Adrenal gland (tissue), 12 donors: ENCODE measurements around the gene SDCCAG8. TPM values are rescaled to one million over a fixed set of nuclear protein-coding genes. Genes with fewer than 3 reads are reported as not detected.

Source experiments
- DNase-seq, 7 donors: peaks; one replicate each; pipeline ENCODE4 v3.0.0-alpha.2; 2019 to 2020
- H3K27ac ChIP-seq, 5 donors: fragments of 200-600 bp; sonication (generic) in 4 of 5; 1 replicate in 3 of 5; 2 replicates in 2 of 5; pipeline versions ENCODE4 v1.5.1 to v1.8.0; 2016 to 2020; ENCODE audit warnings: mild to moderate bottlenecking in 1 of 5
- H3K27me3 ChIP-seq: fragments of 200-600 bp; 2 replicates; pipeline ENCODE4 v1.8.0; 2021
- H3K36me3 ChIP-seq, 2 donors: fragments of 200-600 bp; replicated peaks in 1 of 2; 1 replicate in 1 of 2; 2 replicates in 1 of 2; pipeline versions ENCODE4 v1.5.1 to v1.8.0; 2018 to 2022
- H3K4me1 ChIP-seq, 2 donors: fragments of 200-600 bp; replicated peaks in 1 of 2; 1 replicate in 1 of 2; 2 replicates in 1 of 2; pipeline versions ENCODE4 v1.5.1 to v1.8.0; 2018 to 2021
- H3K4me3 ChIP-seq, 4 donors: fragments of 200-600 bp; sonication (generic) in 3 of 4; one replicate each; pipeline ENCODE4 v1.5.1; 2016 to 2018
- H3K9me3 ChIP-seq, 3 donors: fragments of 200-600 bp; sonication (generic) in 1 of 3; replicated peaks in 1 of 3; 1 replicate in 2 of 3; 2 replicates in 1 of 3; pipeline versions ENCODE4 v1.5.1 to v1.8.0; 2016 to 2021
- POLR2A ChIP-seq, 2 donors: fragments of 450-650 bp; IDR thresholded peaks; one replicate each; pipeline ENCODE4 v1.6.1; 2017; ENCODE audit warnings: antibody characterized with exemption in 2 of 2, mild to moderate bottlenecking in 2 of 2, moderate library complexity in 1 of 2
- WGBS, 4 donors: extraction: QIAGEN DNeasy Blood & Tissue Kit in 2 of 4; methylation state at CpG; one replicate each; pipeline versions ENCODE4 v1.1.5 to v1.1.7; 2013 to 2017; 5-methylcytosine and 5-hydroxymethylcytosine counted together
- intact Hi-C, 2 donors: fragments of 100-400 bp; cut with DNase I; formaldehyde crosslinking; loops; one replicate each; pipeline versions ENCODE4 v1.14.1 to v1.15.0; 2022 to 2023
- polyA plus RNA-seq, 3 donors: library from polyadenylated mRNA; stranded (reverse); fragments of 200-250 nt in 2 of 3; fragments of 350-450 nt in 1 of 3; fragmentation: Illumina TruSeq in 1 of 3; extraction: RNeasy Lipid Tissue Mini Kit (QIAGEN cat#74804) in 1 of 3; gene quantifications; one replicate each; pipeline ENCODE4 v1.2.3, GENCODE V29; 2013 to 2014
- total RNA-seq, 9 donors: library from RNA; depleted of rRNA in 4 of 9; stranded (reverse); fragments of >200 nt in 4 of 9; fragments of 120-200 nt in 1 of 9; fragmentation: NEBNext Ultra II Directional in 1 of 9; extraction: Animal tissue kit (Norgen Biotek cat#: 25700) in 1 of 9; gene quantifications; one replicate each; pipeline versions ENCODE4 v1.1.0 to v1.2.4, GENCODE V29; 2013 to 2023
- TF ChIP-seq, protein P1 (sequence below), 6 experiments: fragments of 450-650 bp in 4 of 6; fragments of 200-600 bp in 2 of 6; sonication (generic) in 1 of 6; IDR thresholded peaks; 1 replicate in 5 of 6; 2 replicates in 1 of 6; pipeline versions ENCODE4 v1.5.1 to v1.8.0; 2016 to 2021; ENCODE audit warnings: antibody characterized with exemption in 6 of 6, mild to moderate bottlenecking in 2 of 6, moderate library complexity in 1 of 6
- donor health status: healthy with polysubstance abuse.
- donor health status: Bipolar disorder and iron deficiency.
- donor health status: DM: yes; HTN: yes; CAD: no.
- donor health status: DM: no; HTN: no; CAD: no.
- donor health status: DM: no; HTN: no; CAD: no.
- donor health status: DM: yes; HTN: yes; CAD: no.

SDCCAG8 gene
- total and polyA plus RNA-seq, 12 donors, result 22.5 to 60.9 (median 44.1) TPM

DNA sequence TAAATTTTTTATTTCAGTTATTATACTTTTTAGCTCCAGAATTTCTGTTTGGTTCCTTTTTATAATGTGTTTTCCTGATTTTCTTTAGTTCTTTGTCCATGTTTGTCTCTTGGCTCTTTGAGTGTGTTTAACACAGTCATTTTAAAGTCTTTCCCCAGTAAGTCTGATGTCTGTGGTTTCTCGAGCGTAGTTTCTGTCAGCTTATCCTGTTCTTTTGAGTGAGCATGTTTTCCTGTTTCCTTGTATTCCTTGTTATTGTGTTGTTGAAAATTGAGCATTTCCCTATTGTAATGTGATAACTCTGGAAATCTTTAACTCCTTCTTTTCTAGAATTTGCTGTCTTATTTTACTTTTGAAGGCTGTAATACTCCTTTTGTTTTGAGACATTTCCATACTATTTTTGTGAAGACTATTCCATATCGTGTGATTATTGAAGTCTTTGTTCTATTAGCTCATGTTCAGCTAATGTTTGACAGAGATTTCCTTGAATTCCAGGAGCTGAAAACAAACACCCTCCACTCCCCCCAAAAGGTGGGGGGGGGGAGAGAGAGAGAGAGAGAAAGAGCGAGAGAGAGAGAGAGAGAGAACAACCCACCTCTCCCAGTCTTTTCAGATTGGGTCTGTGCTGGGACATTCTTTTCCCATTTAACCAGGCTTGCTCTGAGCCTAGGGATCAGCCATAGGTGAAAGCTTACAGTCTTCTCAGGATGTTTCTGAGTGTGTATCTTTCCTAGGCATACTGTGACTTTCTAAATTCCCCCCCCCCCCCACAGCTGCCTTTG is 38.3 kb downstream of the SDCCAG8 start:
- Histone ChIP-seq H3K27me3 (no peaks in the 10 kb centered on the region), H3K4me1 (no peaks in the 10 kb centered on the region), H3K9me3 (peaks cover 0 to 8% (median 0%) of the 10 kb centered on the region in 3 donors), H3K36me3 (no peaks in the 10 kb centered on the region), H3K4me3 (no peak overlapping the region), H3K27ac (no peak overlapping the region)
- intact Hi-C loops, result no loop called here
- DNase-seq, result no peak
- TF ChIP-seq, protein P1, sequence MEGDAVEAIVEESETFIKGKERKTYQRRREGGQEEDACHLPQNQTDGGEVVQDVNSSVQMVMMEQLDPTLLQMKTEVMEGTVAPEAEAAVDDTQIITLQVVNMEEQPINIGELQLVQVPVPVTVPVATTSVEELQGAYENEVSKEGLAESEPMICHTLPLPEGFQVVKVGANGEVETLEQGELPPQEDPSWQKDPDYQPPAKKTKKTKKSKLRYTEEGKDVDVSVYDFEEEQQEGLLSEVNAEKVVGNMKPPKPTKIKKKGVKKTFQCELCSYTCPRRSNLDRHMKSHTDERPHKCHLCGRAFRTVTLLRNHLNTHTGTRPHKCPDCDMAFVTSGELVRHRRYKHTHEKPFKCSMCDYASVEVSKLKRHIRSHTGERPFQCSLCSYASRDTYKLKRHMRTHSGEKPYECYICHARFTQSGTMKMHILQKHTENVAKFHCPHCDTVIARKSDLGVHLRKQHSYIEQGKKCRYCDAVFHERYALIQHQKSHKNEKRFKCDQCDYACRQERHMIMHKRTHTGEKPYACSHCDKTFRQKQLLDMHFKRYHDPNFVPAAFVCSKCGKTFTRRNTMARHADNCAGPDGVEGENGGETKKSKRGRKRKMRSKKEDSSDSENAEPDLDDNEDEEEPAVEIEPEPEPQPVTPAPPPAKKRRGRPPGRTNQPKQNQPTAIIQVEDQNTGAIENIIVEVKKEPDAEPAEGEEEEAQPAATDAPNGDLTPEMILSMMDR (IDR thresholded peaks at IDR 0.05), result no peak
- TF ChIP-seq POLR2A (IDR thresholded peaks at IDR 0.05), result no peak
- 70 to 91% (median 80%) methylated on average over 3 to 4 of the region's 4 CpGs for WGBS, 4 donors

GRCh38 chr1:243294723-243295121 is 38.9 kb downstream of the SDCCAG8 start:
- no peaks in the 10 kb centered on the region for H3K36me3 ChIP-seq

GRCh38 chr1:243299069-243299468 is 43.2 kb downstream of the SDCCAG8 start:
- TF ChIP-seq POLR2A (IDR thresholded peaks at IDR 0.05), result no peak
- TF ChIP-seq, protein P1 (IDR thresholded peaks at IDR 0.05), result no peak
- H3K36me3 ChIP-seq, result no peaks in the 10 kb centered on the region

More at GRCh38 chr1:243294723-243295121, 38.9 kb downstream of the SDCCAG8 start:
- Histone ChIP-seq H3K4me1 (no peaks in the 10 kb centered on the region), H3K9me3 (peaks cover 0 to 8% (median 0%) of the 10 kb centered on the region in 3 donors), H3K4me3 (no peak overlapping the region), H3K27ac (no peak overlapping the region), H3K27me3 (no peaks in the 10 kb centered on the region)
- no peak for TF ChIP-seq POLR2A (IDR thresholded peaks at IDR 0.05)
- TF ChIP-seq, protein P1 (IDR thresholded peaks at IDR 0.05), result no peak
- no peak for DNase-seq
- WGBS, 4 donors, result 87 to 93% (median 90%) methylated on average over 3 of the region's 3 CpGs
- intact Hi-C loops, result no loop called here

DNA sequence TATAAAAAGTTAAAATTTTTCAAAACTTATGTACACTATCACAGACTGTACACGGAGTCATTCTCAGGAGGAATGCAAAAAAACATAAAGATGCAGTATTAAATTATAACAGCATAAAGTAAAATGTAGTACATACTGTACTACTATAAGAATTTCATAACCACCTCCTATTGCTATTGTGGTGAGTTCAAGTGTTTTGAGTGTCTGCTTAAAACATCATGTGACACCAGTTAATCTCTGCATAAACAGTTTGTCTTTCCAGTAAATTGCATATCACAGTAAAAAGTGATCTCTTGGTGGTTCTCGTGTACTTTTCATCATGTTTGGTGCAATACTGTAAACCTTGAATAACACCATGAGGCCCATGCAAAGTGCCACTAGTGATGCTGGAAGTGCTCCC is 45.2 kb downstream of the SDCCAG8 start:
- TF ChIP-seq, protein P1 (IDR thresholded peaks at IDR 0.05), result no peak
- no peak for TF ChIP-seq POLR2A (IDR thresholded peaks at IDR 0.05)
- Histone ChIP-seq H3K27me3 (no peaks in the 10 kb centered on the region), H3K9me3 (no peaks in the 10 kb centered on the region), H3K36me3 (no peaks in the 10 kb centered on the region), H3K4me1 (no peaks in the 10 kb centered on the region), H3K27ac (no peak overlapping the region), H3K4me3 (no peak overlapping the region)
- 81 to 97% (median 92%) methylated on average over 2 of the region's 2 CpGs for WGBS, 4 donors
- DNase-seq, result no peak
- intact Hi-C loops, result no loop called here

More at GRCh38 chr1:243299069-243299468, 43.2 kb downstream of the SDCCAG8 start:
- Histone ChIP-seq H3K4me1 (no peaks in the 10 kb centered on the region), H3K4me3 (no peak overlapping the region), H3K9me3 (peaks cover 0 to under 1% (median 0%) of the 10 kb centered on the region in 3 donors), H3K27ac (no peak overlapping the region), H3K27me3 (no peaks in the 10 kb centered on the region)
- no peak for DNase-seq
- WGBS, 4 donors, result 97 to 100% (median 100%) methylated on average over 1 of the region's 1 CpG
- intact Hi-C loops, result no loop called here
